Measurements from ENCODE around the gene STIM1. TPM values are rescaled to one million over a fixed set of nuclear protein-coding genes. Genes with fewer than 3 reads are reported as not detected.
A peak's percentile ranks its signal among the peaks of the same experiment; 100 is the strongest.

Gene STIM1
- total and polyA plus RNA-seq, 12 donors: 11.9 to 55.7 (median 37.4) TPM

DNA sequence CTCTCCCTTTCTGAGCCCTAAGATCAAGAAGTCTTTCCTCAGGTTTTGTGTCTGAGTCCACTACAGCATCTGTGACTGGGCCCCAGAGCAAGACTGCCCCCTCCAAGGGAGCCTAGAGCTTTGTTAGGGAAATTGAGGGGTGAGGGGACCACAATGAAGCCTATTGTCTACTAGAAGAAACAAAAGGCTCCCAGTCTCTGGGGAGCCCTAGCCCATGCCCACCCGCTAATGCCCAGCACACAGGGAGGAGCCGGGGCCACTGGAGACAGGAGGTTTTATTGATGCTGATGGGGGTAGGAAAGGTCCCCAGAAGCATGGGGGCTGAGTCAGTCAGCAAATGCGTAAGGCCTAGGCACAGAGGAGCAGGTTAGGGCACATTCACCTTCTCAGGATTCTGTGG is 28.7 kb upstream of the STIM1 start:
- ATAC-seq (no peak), DNase-seq (no peak)
- WGBS, 2 donors: 92% methylated on average over 3 of the region's 3 CpGs
- H3K4me1 ChIP-seq: peaks cover 4 to 57% (median 12%) of the 10 kb centered on the region in 9 donors
- H3K4me3 ChIP-seq: no peak overlapping the region
- intact Hi-C loops (cut with DNase I): no loop called here
- H3K27me3 ChIP-seq: no peaks in the 10 kb centered on the region
- TF ChIP-seq, protein P1, sequence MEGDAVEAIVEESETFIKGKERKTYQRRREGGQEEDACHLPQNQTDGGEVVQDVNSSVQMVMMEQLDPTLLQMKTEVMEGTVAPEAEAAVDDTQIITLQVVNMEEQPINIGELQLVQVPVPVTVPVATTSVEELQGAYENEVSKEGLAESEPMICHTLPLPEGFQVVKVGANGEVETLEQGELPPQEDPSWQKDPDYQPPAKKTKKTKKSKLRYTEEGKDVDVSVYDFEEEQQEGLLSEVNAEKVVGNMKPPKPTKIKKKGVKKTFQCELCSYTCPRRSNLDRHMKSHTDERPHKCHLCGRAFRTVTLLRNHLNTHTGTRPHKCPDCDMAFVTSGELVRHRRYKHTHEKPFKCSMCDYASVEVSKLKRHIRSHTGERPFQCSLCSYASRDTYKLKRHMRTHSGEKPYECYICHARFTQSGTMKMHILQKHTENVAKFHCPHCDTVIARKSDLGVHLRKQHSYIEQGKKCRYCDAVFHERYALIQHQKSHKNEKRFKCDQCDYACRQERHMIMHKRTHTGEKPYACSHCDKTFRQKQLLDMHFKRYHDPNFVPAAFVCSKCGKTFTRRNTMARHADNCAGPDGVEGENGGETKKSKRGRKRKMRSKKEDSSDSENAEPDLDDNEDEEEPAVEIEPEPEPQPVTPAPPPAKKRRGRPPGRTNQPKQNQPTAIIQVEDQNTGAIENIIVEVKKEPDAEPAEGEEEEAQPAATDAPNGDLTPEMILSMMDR (IDR thresholded peaks at IDR 0.05): no peak
- no peaks in the 10 kb centered on the region for H3K9me3 ChIP-seq
- H3K36me3 ChIP-seq: peaks cover 0 to 61% (median 16%) of the 10 kb centered on the region in 9 donors
- no peak overlapping the region for H3K27ac ChIP-seq

DNA sequence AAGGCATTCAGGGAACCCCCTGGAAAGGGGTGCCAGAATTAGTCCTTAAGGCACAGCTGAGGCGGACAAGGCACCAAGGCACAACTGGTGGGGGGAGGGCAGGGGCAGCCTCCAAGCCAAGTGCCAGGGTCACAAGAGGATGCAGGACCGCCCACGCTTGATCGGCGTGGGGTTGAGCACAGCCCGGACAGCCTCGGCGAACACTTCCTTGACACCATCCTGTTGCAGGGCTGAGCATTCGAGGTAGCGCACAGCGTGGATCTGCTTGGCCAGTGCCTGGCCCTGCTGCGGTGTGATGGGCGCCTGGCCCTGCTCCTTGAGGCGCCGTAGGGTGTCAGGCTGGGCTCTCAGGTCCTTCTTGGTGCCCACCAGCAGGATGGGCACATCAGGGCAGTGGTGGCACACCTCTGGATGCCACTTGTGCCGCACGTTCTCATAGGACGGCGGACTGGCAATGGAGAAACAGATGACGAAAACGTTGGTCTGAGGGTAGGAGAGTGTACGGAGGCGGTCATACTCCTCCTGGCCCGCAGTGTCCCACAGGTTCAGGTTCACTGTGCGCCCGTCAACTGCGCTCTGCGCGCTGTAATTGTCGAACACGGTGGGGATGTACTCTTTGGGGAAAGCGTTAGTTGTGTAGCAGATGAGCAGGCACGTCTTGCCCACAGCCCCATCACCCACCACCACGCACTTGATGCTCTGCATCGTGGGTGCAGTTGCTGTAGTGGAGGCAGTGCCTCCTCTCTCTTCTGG is 27.9 kb upstream of the STIM1 start:
- TF ChIP-seq, protein P1 (IDR thresholded peaks at IDR 0.05): no peak
- ATAC-seq (no peak), DNase-seq (no peak)
- H3K9me3 ChIP-seq: no peaks in the 10 kb centered on the region
- intact Hi-C loops (cut with DNase I): no loop called here
- peaks cover 0 to 61% (median 16%) of the 10 kb centered on the region in 9 donors for H3K36me3 ChIP-seq
- WGBS, 2 donors: 92% methylated on average over 35 of the region's 35 CpGs
- H3K27me3 ChIP-seq: no peaks in the 10 kb centered on the region
- no peak overlapping the region for H3K4me3 ChIP-seq
- peaks cover 8 to 66% (median 21%) of the 10 kb centered on the region in 9 donors for H3K4me1 ChIP-seq
- H3K27ac ChIP-seq: no peak overlapping the region

DNA sequence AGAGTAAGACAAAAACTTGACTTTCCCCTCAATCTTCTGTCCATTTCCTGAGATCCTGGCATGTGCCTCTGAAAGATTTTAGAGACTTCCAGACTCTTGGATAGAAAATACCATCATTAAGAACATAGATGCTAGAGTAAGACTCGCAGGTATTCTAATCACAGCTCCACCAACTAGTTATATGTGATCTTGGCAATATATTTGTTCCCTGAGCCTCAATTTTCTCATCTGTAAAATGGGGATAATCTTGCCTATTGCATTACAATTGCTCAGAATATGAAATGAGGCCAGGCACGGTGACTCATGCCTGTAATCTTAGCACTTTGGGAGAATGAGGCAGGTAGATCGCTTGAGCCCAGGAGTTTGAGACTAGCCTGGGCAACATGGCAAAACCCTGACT is 25.4 kb upstream of the STIM1 start:
- TF ChIP-seq, protein P1 (IDR thresholded peaks at IDR 0.05): no peak
- H3K9me3 ChIP-seq: no peaks in the 10 kb centered on the region
- no peak overlapping the region for H3K4me3 ChIP-seq
- WGBS, 2 donors: 95 to 97% methylated on average over 3 of the region's 3 CpGs
- peaks cover 0 to 80% (median 16%) of the 10 kb centered on the region in 9 donors for H3K36me3 ChIP-seq
- H3K27me3 ChIP-seq: no peaks in the 10 kb centered on the region
- intact Hi-C loops (cut with DNase I): no loop called here
- peak overlapping the region in 1 of 10 donors; percentile 100 for H3K27ac ChIP-seq
- ATAC-seq: no peak
- DNase-seq: no peak
- peaks cover 14 to 81% (median 41%) of the 10 kb centered on the region in 9 donors for H3K4me1 ChIP-seq

DNA sequence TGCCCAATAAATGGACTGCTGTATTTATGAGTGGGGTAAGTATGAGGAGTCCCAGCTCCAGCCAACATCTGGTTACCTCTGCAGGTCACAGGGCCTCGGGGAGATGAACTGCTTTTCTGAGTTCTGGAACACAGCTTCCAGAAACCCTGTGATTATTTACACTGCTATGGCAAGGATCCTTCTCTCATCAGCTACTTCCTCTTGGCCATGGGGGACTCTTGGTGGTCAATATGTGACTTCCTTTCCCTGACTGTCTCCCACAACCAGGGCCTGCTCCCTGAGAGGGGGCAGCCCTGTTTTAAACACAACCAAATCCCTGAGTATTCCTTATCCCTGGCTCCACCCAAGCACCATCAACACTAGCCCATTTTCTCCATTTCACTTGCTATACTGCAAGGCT is 24.7 kb upstream of the STIM1 start:
- intact Hi-C loops (cut with DNase I): no loop called here
- H3K27me3 ChIP-seq: no peaks in the 10 kb centered on the region
- 71 to 82% methylated on average over 1 of the region's 1 CpG for WGBS, 2 donors
- DNase-seq (no peak), ATAC-seq (no peak)
- H3K9me3 ChIP-seq: no peaks in the 10 kb centered on the region
- H3K36me3 ChIP-seq: peaks cover 0 to 76% (median 16%) of the 10 kb centered on the region in 9 donors
- peak overlapping the region in 5 of 10 donors; percentile 29 to 100 (median 51) for H3K27ac ChIP-seq
- TF ChIP-seq, protein P1 (IDR thresholded peaks at IDR 0.05): no peak
- peaks cover 16 to 81% (median 47%) of the 10 kb centered on the region in 9 donors for H3K4me1 ChIP-seq
- H3K4me3 ChIP-seq: no peak overlapping the region

Data from heart right ventricle (tissue), 16 donors.